ENCODE data around the gene PTPRK. TPM values are rescaled to one million over a fixed set of nuclear protein-coding genes. Genes with fewer than 3 reads are reported as not detected.

Gene PTPRK
- total RNA-seq, 1 experiment from 2014 or later: 265 TPM

DNA sequence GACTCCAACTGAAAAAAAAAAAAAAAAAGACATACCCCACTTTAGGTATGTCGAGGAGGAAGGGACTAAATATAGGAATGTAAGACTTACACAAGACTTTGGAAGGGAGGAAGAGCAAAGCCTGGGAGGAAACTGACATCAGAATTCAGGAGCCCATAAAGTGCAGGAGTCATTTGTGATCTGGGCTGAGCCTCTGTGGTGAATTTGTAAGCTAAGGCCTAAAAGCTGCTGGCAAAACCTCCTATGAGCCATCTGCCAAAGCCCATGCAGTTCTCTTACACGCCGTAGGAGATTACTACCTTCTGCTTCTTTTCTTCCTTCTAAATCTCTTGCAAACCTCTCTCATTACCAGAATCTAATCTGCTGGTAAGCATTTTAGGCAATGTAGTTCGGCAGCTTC is 567.6 kb downstream of the PTPRK start:
- H3K4me1 Mint-ChIP-seq (ENCODE audit: low read depth, unreplicated experiment): no peaks in the 10 kb centered on the region
- intact Hi-C loops (cut with micrococcal nuclease; ENCODE audit: unreplicated experiment): no loop called here
- no peaks in the 10 kb centered on the region for H3K27me3 Mint-ChIP-seq (ENCODE audit: unreplicated experiment)
- H3K36me3 Mint-ChIP-seq (ENCODE audit: insufficient read depth, unreplicated experiment): peaks cover 4% of the 10 kb centered on the region
- BruUV-seq (replicated peaks): no TSS peak
- no peaks in the 10 kb centered on the region for H3K9me3 Mint-ChIP-seq (ENCODE audit: low read depth, unreplicated experiment)
- TF ChIP-seq, protein P1, sequence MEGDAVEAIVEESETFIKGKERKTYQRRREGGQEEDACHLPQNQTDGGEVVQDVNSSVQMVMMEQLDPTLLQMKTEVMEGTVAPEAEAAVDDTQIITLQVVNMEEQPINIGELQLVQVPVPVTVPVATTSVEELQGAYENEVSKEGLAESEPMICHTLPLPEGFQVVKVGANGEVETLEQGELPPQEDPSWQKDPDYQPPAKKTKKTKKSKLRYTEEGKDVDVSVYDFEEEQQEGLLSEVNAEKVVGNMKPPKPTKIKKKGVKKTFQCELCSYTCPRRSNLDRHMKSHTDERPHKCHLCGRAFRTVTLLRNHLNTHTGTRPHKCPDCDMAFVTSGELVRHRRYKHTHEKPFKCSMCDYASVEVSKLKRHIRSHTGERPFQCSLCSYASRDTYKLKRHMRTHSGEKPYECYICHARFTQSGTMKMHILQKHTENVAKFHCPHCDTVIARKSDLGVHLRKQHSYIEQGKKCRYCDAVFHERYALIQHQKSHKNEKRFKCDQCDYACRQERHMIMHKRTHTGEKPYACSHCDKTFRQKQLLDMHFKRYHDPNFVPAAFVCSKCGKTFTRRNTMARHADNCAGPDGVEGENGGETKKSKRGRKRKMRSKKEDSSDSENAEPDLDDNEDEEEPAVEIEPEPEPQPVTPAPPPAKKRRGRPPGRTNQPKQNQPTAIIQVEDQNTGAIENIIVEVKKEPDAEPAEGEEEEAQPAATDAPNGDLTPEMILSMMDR (IDR thresholded peaks at IDR 0.05; ENCODE audit: unreplicated experiment): no peak
- DNase-seq: no peak
- CTCF ChIA-PET: interaction anchor here (0.7 to 0.8 kb wide), 3 partner anchors 16 to 678 kb away, joined by 3 to 4 read pairs (median 3); no protein-coding TSS in a partner anchor
- no peak overlapping the region for H3K4me3 Mint-ChIP-seq (ENCODE audit: low read depth, unreplicated experiment)
- no peak overlapping the region for H3K27ac Mint-ChIP-seq (ENCODE audit: unreplicated experiment)

DNA sequence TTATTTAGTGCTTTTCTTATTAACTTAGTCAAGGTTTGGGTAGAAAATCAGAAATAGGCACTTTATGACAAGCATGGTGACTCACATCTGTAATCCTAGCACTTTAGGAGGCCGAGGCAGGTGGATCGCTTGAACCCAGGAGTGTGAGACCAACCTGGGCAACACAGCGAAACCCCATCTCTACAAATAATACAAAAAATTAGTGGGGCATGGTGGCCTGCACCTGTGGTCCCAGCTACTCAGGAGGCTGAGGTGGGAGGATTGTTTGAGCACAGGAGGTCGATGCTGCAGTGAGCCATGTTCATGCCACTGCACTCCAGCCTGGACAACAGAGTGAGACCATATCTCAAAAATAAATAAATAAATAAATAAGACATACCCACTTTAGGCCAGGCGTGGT is 568.2 kb downstream of the PTPRK start:
- BruUV-seq (replicated peaks): no TSS peak
- intact Hi-C loops (cut with micrococcal nuclease; ENCODE audit: unreplicated experiment): no loop called here
- CTCF ChIA-PET: no interaction called here
- no peak overlapping the region for H3K4me3 Mint-ChIP-seq (ENCODE audit: low read depth, unreplicated experiment)
- H3K36me3 Mint-ChIP-seq (ENCODE audit: insufficient read depth, unreplicated experiment): peaks cover 4% of the 10 kb centered on the region
- H3K4me1 Mint-ChIP-seq (ENCODE audit: low read depth, unreplicated experiment): no peaks in the 10 kb centered on the region
- H3K9me3 Mint-ChIP-seq (ENCODE audit: low read depth, unreplicated experiment): no peaks in the 10 kb centered on the region
- H3K27ac Mint-ChIP-seq (ENCODE audit: unreplicated experiment): no peak overlapping the region
- TF ChIP-seq, protein P1 (IDR thresholded peaks at IDR 0.05; ENCODE audit: unreplicated experiment): no peak
- H3K27me3 Mint-ChIP-seq (ENCODE audit: unreplicated experiment): no peaks in the 10 kb centered on the region
- DNase-seq: no peak

DNA sequence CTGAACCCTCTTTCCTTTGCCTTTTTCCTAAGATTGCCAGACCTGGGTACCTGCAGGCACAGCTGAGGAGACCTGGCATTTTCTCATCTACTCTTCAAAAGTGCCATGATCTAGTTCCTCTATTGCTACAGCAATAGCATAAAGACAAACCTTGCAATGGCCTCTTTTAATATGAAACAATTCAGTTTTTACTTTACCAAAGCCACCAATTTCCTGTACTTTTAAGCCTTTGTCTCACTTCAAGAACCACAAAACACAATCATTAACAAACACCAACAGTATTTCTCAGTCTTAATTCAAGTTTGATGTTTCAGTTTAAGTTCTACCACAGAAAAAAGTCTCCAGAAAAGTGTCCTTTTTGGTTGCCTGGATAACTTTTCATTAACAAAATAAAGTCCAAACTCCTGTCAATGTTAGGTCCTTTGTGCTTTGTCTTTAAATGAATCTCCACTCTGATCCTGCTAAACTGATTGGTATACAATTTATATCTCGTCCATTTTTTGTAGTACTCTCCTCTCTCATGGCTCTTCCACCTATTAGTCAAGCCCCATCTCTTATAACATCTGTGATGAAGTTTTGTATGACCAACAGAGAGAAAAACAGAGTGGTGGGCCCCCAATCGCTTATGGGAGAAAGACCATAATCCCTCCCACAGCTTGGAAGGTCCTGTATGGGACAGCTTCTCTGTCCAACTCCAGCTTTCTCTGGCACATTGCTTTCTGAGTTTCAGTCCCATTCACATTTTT is 569.1 kb downstream of the PTPRK start:
- TF ChIP-seq, protein P1 (IDR thresholded peaks at IDR 0.05; ENCODE audit: unreplicated experiment): no peak
- CTCF ChIA-PET: no interaction called here
- no peaks in the 10 kb centered on the region for H3K27me3 Mint-ChIP-seq (ENCODE audit: unreplicated experiment)
- peaks cover 4% of the 10 kb centered on the region for H3K36me3 Mint-ChIP-seq (ENCODE audit: insufficient read depth, unreplicated experiment)
- no TSS peak for BruUV-seq (replicated peaks)
- H3K9me3 Mint-ChIP-seq (ENCODE audit: low read depth, unreplicated experiment): no peaks in the 10 kb centered on the region
- intact Hi-C loops (cut with micrococcal nuclease; ENCODE audit: unreplicated experiment): no loop called here
- H3K4me3 Mint-ChIP-seq (ENCODE audit: low read depth, unreplicated experiment): no peak overlapping the region
- no peaks in the 10 kb centered on the region for H3K4me1 Mint-ChIP-seq (ENCODE audit: low read depth, unreplicated experiment)
- DNase-seq: no peak
- no peak overlapping the region for H3K27ac Mint-ChIP-seq (ENCODE audit: unreplicated experiment)

DNA sequence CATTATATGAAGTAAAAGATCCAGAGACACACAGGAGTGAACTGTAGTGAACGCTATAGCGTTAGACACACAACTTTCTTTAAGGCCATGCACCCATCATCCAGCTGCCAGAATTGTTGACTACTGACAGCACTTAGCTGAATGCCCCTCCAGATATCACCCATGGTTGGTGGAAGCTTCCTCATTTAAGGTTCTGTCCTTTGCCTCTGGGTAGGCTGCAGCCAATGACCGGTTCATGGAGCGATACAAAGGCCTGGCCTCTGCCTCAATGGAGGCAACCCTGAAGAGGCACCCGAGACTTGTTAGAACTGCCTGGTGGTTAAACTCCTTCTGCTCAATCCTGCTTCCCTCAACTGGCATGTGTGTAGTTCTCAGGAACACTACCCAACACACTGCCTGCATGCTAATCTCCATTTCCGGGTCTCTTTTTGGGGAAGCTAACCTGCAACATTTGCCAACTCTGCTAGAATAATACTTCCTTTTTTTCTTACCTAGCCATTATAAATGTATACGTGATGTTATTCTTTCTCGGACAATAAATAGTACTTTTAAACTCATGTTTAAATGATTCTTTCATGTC is 569.7 kb downstream of the PTPRK start:
- BruUV-seq (replicated peaks): no TSS peak
- intact Hi-C loops (cut with micrococcal nuclease; ENCODE audit: unreplicated experiment): no loop called here
- Mint-ChIP-seq H3K27me3 (ENCODE audit: unreplicated experiment) (no peaks in the 10 kb centered on the region), H3K4me1 (ENCODE audit: low read depth, unreplicated experiment) (no peaks in the 10 kb centered on the region), H3K4me3 (ENCODE audit: low read depth, unreplicated experiment) (no peak overlapping the region), H3K27ac (ENCODE audit: unreplicated experiment) (no peak overlapping the region), H3K36me3 (ENCODE audit: insufficient read depth, unreplicated experiment) (peaks cover 4% of the 10 kb centered on the region), H3K9me3 (ENCODE audit: low read depth, unreplicated experiment) (no peaks in the 10 kb centered on the region)
- no peak for DNase-seq
- CTCF ChIA-PET: no interaction called here
- TF ChIP-seq, protein P1 (IDR thresholded peaks at IDR 0.05; ENCODE audit: unreplicated experiment): no peak
